Measurements from ENCODE around the gene POC1A.
A peak's percentile ranks its signal among the peaks of the same experiment; 100 is the strongest.
"Not testable (repeated sequence)": the region's sequence is repeated elsewhere in the genome, so short reads cannot be mapped to it uniquely, and the experiment has no call there.

POC1A gene

GRCh38 chr3:52054661-52055511 is 99.3 kb downstream of the POC1A start:
- DNase-seq (ENCODE audit: extremely low read depth in 1 of 2, low read depth in 1 of 2): no peak

GRCh38 chr3:52053307-52054304 is 100.6 kb downstream of the POC1A start:
- DNase-seq (ENCODE audit: extremely low read depth in 1 of 2, low read depth in 1 of 2): peak; percentile 18 to 50

DNA sequence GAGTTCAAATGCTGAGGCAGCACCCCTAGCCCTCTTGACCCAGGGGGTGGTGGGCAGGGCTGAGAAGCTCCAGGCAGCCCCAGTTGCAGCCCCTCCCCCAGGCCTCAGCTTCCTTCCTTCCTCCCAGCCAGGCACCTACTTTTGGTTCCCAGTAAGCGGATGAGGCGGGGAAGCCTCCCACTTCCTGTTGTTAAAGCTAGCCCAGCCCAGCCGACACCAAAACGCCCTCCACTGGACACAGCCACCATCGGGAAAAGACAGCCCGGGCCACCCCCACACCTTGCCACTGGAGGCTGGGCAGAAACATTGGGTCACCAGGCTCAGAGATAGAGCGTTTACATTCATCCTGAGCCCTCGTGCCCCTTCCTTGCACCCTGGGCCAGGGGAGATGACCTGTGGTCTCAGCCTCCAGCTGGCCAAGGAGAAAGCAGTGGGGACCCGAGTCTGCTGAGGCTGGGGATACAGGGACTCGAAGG is 101.4 kb downstream of the POC1A start:
- peak in 1 of 2 donors; percentile 37 for DNase-seq (ENCODE audit: extremely low read depth in 1 of 2, low read depth in 1 of 2)

DNA sequence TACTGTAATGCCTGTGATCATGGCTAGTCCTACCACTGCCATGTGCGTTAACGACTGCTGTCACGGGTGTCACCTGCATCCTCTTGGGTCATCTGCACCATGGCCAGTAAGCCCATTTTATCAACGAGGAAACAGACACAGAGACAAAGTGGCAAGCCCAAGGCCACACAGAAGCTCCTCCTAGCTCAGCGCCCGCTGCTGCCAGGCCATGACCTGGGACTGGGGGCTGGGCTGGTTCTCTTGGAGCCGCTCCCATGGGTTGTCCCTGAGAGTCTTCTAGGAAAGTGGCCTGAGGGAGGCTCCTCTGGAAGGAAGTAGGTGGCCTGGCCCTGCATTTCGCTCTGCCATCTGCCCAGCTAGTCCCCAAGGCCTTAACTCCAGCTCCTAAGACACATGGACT is 102.8 kb downstream of the POC1A start:
- DNase-seq (ENCODE audit: extremely low read depth in 1 of 2, low read depth in 1 of 2): no peak

DNA sequence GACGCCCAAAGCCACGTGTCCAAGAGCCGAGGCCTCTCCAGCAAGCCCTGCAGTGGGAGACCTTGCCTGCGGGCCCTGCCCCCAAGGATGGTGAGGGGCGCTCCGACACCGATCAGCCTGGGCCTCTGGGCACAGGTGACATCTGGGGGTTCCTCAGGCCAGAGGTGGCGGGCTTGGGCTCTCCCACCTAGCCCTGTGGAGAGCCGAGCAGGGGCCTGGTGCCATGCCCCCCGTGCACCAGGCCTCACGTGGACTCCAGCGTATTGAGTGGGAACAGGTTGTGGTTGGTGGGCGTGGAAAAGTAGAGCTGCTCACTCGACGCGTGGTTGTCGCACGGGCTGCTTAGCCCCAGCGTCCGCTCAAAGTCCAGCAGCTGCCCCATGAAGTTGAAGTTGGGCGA is 103.7 kb downstream of the POC1A start:
- no peak for DNase-seq (ENCODE audit: extremely low read depth in 1 of 2, low read depth in 1 of 2)

- no peak for DNase-seq (ENCODE audit: extremely low read depth in 1 of 2, low read depth in 1 of 2)
These were observed 104.7 kb downstream of the POC1A start for GRCh38 chr3:52049503-52049902.

DNA sequence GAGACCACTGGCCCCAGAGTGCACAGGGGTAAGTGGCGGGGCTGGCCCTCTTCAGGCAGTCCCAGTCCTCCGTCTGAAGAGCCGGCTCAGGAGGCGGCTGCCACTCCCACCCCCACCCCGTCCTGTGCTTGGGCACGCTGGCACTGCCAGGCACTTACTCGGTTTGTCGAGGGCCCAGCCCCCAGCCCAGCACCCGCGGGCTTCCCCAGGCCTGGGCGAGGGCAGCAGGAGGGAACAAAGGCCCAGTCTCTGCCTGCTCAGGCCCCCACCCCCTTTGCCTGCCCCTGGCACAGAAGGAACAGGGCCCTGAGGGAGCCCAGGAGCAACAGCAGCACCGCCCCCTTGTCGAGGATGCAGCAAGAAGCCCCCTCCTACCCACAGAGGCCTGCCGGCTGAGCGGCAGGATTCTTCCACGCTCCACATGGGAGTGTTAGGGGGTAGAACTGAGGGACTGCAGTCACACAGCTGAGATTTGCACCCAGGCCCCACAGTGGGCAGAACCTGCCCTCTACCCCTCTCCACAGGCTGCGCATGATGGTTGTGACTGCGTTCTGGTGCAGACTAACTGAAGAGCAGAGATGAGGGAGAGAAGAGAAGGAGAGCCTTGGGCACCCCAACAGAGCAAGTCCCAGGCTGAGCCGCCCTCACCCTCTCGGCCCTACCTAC is 106.8 kb downstream of the POC1A start:
- no peak for DNase-seq (ENCODE audit: extremely low read depth in 1 of 2, low read depth in 1 of 2)

- DNase-seq (ENCODE audit: extremely low read depth in 1 of 2, low read depth in 1 of 2): no peak
These were observed 107.4 kb downstream of the POC1A start for GRCh38 chr3:52046902-52047239.

DNA sequence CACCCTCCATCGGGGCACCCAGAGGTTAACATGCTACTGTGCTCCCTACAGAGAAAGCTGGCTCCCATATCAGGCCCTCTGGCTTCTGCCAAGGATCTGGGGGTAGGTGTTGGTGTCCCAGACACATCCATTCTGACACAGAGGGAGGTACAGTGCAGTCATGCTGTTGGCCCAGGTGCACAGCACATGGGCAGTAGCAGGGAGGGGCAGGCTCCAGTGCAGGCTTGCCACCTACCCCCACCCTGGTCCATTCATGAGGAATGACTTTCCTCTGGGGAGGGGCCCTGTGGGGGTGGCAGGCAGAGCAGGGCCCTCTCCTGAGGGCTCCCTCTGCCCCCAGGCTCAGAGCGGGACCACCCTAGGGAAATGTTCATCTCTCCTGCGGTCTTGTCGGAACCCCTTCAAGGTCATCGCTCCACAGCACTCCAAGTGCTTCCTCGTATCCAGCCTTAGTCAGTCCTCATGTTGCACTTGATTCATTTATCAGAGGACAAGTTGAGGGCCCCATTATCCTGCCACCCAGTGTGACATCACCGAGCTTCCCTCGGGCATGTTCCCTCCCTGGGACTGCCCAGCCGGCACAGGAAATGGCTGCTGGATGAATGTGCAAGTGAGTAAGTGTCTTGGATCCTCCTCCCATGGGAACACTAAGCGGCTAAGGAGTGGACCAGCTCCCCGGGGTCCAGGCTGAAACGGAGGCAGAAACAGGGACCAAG is 107.9 kb downstream of the POC1A start:
- DNase-seq (ENCODE audit: extremely low read depth in 1 of 2, low read depth in 1 of 2): no peak

DNA sequence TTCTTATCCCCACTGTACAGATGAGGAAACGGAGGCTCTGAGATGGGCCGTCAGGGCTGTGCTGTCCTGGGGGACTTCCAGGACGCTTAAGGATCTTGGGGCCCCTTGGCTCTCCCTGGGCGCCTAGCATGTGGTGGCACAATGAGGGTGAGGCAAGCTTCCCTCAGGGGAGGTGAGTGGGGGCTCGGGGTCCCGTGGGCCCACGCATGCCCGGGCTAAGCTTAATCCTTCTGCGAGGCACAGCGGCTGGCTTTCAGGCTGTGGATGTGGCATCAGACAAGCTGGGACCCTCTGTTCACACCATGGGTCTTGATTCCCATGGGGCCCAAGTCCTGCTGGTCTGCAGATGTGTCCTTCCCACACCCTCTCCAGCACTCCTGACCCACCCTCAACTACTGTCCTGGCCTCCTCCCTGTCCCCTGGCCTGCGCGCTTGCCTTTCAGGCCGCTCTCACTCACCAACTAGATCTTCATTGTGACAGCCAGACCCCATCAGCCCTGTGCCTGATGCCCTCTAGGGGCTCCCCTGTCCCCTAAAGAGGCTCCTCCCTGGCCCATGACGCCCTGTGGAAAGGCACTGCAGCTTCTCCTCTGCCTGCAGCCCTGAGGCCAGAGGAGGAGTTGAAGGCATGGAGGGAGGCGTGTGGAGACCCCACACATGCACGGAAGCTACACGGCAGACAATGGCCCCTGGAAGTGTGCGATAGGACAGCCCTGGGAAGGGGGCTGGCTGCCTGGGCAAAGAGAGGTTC is 109.2 kb downstream of the POC1A start:
- no peak for DNase-seq (ENCODE audit: extremely low read depth in 1 of 2, low read depth in 1 of 2)

GRCh38 chr3:52043750-52044149 is 110.5 kb downstream of the POC1A start:
- DNase-seq (ENCODE audit: extremely low read depth in 1 of 2, low read depth in 1 of 2): no peak

- not testable (repeated sequence) for DNase-seq (ENCODE audit: extremely low read depth in 1 of 2, low read depth in 1 of 2)
These were observed 111.2 kb downstream of the POC1A start for GRCh38 chr3:52043039-52043438.

DNA sequence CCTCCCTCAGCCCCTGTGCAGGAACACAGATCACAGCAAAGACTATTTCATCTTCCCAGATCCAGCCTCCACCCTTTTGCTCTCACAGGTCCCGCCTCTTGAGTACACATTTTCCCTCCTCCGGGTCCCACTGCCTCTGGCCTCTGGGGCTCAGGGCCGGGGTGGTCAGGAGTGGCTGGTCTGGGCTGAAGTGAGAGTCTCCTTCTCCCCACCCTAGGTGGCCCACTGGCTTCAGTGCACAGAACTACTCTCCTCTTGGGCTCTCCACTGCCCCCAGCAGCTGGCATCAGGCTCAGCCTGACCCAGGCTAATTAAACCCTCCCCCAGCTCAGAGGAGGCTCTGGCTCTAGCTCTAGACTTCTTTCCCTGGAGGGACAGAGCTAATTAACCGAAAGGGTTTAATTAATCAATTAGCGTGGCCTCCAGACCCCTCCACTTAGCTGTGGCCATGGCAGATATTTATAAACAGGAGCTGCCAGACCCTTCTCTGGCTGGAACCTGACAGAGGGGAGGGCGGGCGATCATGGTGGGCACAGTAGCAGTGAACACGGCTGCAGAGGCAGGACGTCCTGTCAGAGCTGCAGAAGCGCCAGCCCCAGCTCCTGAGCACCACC is 113.0 kb downstream of the POC1A start:
- no peak for DNase-seq (ENCODE audit: extremely low read depth in 1 of 2, low read depth in 1 of 2)

DNA sequence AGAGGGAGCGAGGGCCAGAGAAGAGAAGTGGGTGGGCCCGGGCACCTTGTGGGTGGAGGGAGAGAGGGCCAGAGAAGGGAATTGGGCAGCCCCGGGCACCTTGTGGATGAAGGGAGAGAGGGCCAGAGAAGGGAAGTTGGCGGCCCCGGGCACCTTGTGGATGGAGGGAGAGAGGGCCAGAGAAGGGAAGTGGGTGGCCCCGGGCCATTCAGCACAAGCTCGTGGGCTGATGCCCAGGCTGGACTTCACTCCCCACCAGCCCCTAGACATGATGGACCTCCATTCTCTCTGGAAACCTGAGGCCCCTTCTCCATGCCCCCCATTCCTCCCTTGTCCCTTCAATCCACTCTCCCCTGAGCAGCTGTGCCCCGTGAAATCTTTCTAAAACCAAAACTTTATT is 113.6 kb downstream of the POC1A start:
- DNase-seq (ENCODE audit: extremely low read depth in 1 of 2, low read depth in 1 of 2): no peak

DNA sequence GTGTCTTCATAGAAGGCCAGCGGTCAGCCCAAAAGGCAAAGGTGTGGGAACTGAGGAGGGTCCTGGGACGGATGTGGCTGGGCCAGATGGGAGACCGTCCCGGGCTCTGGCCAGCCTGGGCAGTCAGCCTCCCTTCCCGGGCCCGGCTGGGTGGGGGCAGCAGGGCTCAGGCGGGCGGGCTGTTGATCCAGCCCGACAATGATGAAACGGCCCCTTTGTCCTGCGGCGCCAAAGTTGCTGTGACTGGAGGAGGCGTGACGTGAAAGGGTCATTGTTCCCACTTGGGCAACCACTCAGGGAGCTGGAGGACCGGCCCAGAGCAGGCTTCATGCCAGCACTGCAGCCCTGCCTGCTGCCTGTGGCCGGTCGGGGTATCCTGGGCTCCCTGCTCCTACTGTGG is 114.4 kb downstream of the POC1A start:
- DNase-seq (ENCODE audit: extremely low read depth in 1 of 2, low read depth in 1 of 2): no peak

DNA sequence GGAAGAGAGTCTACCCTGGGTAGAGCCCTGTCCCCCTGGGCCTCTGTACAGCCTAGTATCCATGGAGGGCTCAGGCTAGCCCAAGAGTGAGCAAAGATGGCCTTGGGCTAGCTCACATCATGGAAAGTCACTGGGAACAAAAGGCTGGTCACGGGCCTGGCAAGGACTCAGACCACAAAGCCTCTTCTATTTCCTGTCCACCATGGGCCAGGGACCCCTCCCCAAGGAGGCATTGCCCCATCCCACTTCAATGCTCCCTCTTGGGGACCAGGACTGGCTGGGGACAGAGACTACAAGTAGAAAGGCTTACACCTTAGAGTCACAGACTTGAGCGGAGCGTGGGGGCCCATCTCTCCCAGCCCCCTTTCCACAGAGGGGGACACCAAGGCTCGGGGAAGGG is 114.8 kb downstream of the POC1A start:
- no peak for DNase-seq (ENCODE audit: extremely low read depth in 1 of 2, low read depth in 1 of 2)

GRCh38 chr3:52038227-52038626 is 116.0 kb downstream of the POC1A start:
- no peak for DNase-seq (ENCODE audit: extremely low read depth in 1 of 2, low read depth in 1 of 2)

DNA sequence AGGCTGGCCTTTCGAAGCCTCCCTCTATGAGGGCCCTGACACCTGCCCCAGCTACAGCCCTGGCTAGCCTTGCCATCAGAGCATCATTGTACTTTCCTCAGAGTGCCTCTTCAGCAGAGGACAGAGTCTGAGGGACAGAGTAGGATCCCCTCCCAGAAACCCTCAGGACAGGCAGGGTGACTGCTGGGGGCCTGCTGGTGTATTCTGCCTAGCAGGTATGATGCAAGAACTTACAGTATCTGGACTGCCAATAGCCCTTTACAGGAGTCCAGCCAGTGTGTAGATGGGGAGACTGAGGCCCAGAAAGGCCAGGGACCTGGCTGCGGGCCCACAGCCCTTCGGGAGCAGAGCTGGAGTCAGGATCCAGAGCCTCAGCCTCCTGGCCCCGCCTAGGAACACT is 116.9 kb downstream of the POC1A start:
- no peak for DNase-seq (ENCODE audit: extremely low read depth in 1 of 2, low read depth in 1 of 2)

GRCh38 chr3:52036829-52037228 is 117.4 kb downstream of the POC1A start:
- no peak for DNase-seq (ENCODE audit: extremely low read depth in 1 of 2, low read depth in 1 of 2)
